GM19438 (cell line): Measurements from ENCODE around the gene INS.

Source experiments
- ATAC-seq: cut with Tn5 transposase; IDR thresholded peaks from one replicate; pipeline ENCODE4 v1.9.1; 2021; ENCODE audit warnings: low read depth; ENCODE audit not compliant: unreplicated experiment

Gene INS

GRCh38 chr11:2160736-2161259 lies at the start of gene INS:
TSS of gene INS (minus strand) at chr11:2161209. CDS start at chr11:2160971, 238 bp downstream.
- ATAC-seq: no peak

DNA sequence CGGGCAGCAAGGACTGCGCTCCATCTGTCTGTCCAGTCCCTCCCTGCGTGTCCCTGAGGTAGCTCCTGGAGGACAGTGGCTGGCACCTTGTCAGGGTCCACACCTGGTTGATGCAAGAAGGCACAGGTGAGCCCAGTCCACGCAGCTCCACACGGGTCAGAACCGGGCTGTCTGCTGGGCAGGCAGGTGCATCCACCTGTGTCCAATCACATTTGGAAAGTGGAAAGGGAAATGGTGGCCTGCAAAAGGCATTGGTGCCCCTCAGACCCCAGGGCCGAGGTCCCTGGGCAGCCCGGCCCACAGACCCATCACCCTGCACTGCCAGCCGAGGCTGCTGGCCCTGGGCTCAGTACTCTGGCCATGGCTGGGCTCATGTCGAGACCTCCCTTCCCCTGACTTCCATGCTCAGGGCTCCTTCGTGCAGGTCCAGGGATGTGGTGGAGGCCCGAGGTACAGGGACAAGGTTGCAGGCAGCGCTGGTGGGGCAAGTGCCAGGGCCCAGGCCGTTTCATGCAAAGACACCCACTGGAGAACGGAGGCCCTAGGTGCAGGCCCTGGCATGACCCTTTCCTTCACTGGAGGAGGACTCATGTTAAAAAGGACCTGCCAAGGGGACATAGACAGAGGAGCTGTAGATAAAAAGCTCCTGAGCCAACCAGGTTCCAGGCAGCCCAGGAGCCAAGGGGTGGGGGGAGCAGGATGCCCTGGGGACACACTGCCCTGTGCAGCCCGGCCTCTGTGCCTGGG lies 49.5 kb upstream of the INS start:
- ATAC-seq: no peak

DNA sequence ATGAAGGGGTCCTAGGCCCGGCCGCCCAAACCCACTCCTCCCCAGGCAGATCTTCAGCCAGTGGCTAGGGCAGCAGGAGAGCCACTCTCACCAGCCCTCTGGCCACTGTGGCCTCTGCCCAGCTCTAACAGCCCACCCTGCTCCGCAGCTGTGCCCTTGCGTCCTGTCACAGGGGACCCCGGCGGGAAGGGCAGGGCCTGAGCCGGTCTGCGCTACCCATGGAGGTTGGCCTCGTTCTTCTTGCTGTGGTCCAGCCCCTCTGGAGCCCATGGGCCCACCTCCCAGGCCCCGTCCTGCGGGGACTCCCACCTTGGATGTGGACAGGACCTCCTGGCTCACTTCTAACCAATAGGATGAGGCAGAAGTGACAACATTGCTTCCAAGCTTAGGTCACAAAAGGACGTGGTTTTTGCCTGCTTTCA lies 48.9 kb upstream of the INS start:
- no peak for ATAC-seq

GRCh38 chr11:2209370-2209801 lies 48.4 kb upstream of the INS start:
- ATAC-seq: no peak

DNA sequence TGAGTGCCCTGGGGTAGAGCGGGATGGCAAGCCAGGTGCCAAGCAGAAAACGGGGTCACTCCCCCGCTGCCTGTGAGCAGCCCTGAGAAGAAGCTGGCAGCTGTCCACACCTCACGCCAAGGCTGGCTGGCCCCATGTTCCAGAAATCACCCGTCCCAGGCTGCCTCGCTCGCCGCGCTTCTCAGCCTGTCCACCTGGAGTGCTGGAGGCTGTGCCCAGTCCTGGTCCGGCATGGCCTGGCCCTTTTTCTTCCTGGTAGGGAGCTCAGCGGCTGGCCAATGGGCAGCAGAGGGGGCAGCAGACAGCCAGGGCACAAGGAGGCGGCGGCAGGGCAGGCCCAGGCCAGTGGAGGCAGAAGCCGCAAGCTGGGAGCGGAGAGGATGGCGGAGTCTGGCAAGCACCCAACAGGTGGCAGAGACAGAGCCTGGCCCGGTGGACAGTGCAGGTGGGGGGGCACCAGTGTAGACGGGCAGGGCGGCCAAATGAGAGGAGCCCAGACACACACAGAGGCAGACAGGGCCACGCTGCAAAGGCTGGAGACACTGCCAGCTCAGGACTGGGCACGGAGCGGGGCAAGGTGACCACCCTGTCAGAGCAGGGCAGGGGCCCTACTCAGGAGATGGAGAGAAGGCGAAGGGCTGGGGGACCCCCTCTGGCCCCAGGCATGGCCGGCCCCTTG lies 47.8 kb upstream of the INS start:
- no peak for ATAC-seq

GRCh38 chr11:2207773-2208621 lies 47.0 kb upstream of the INS start:
- no peak for ATAC-seq

- ATAC-seq: no peak
Measured at GRCh38 chr11:2207212-2207611, 46.2 kb upstream of the INS start.

DNA sequence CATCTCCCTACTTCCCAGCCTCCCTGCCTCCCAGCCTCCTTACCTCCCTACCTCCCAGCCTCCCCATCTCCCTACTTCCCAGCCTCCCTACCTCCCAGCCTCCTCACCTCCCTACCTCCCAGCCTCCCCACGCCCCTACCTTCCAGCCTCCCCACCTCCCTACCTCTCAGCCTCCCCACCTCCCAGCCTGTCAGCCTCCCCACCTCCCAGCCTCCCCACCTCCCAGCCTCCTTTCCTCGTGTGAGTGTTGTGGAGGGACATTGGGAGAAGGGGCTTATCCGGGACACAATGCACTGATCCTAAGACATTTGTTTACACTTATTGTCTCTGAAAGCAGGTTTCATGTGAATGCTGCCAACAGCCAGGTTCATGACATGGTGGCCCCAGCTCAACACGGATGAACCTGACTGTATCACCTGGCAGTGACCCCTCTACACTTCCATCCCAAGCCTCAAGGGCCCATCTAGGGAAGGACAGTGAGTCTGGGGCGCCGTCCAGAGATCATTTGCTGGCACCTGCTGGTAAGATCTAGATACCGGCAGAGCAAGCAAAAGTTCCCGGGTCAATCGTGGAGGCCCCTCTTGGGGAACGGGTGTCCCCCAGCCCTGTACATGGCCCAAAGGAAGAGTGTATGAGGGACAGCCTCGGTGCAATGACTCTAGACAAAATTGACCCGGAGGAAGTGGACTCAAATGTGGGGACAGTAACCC lies 45.1 kb upstream of the INS start:
- no peak for ATAC-seq

- ATAC-seq: no peak
Measured at GRCh38 chr11:2205214-2205720, 44.3 kb upstream of the INS start.

- no peak for ATAC-seq
Measured at GRCh38 chr11:2204361-2205213, 43.6 kb upstream of the INS start.

DNA sequence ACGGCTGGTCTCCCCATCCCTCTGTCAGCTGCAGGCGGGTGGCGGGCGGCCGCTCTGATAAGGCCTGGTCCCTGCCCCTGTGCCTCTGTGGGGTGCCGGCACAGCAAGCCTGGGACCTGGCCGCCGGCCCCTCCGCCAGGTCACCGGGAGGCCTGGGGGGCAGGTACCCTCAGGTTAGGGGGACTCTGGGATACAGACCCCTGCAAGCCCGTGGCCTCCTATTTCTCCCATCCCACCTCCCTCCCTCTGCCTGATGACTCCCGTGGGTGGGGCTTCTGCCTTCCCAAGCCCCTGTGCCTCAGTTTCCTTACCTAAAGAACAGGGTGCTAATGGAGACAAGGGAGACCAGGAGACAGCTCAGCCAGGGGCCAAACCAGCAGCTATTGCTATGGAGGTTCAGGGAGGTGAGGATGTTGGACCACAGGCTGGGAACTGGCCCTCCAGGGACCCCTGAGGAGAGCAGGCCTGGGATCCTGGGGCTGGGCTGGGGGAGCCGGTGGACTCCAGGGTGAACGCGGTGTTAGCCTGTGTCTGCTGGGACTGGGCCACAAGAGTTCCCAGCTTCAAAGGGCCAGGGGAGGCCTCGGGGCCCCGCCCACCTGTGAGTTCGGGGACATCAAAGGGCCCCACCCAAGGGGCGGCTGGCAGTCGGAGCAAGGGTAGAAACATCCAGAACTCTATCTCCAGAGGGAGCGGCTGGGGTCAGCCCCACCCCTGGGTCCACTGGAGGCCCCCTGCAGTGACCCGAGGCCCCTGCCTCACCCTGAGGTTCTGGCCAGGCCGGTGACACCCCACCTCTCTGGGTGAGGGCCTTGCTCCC lies 42.6 kb upstream of the INS start:
- ATAC-seq: no peak

DNA sequence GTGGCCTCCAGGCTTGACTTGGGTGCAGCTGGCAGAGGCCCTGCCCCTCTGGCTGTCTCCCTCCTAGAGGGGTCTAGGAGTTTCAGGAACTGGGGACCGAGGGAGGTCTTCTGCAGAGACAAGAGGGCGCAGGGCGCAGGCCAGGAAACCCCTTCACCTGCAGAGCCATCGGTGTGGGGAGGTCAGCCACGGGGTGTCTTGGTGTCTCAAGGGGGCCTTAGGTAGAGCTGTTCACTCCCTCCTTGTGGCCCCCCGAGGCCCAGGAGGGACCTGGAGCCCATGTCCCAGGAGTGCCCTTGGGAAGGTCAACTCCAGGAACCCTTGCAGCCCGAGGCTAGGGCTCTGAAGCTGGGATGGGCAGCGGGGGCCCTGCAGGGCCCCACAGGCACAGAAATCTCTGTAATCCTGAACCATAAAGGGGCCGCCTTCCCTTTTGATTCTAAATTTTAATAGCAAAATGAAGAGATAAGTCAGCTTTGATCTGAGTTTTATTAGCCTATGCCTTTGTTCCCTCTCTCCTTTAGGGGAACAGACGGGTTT lies 42.0 kb upstream of the INS start:
- no peak for ATAC-seq

DNA sequence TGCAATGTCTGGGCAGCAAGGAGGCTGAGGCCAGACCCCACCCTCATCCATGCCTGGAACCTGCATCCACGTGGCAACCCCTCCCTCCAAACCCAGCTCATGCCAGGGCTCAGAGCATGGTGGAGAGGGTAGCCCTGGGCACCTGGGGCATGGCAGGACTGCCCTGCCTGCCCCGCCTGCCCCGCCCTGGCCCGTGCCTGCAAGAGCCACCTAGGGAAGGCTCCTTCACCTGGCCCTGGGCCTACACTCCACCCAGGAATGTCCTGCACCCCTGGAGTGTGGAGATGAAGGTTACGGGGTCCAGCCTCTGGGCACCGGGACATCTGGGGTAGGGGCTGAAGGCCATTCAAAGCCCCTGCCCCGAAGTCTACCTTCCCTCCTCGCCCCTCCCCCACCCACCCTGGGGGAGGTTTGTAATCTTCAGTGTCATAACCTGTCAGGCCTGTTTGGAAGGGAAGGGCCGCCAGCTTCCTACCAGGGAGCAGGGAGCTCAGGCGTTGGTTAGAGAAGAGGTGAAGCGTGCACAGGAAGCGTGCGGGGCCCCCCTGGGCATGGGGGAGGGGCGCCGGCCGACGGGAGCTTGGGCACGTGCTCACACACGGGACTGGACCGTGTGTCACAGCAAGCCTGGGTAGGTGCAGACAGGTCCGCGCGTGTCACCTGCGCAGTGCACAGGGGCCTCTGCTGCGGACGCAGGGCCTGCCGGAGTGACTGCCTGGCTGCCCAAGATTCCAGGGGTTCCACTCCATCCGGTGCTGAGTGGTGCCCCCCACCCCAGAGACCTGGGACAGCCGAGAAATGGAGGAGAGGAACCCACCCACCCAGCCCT lies 41.3 kb upstream of the INS start:
- ATAC-seq: no peak

DNA sequence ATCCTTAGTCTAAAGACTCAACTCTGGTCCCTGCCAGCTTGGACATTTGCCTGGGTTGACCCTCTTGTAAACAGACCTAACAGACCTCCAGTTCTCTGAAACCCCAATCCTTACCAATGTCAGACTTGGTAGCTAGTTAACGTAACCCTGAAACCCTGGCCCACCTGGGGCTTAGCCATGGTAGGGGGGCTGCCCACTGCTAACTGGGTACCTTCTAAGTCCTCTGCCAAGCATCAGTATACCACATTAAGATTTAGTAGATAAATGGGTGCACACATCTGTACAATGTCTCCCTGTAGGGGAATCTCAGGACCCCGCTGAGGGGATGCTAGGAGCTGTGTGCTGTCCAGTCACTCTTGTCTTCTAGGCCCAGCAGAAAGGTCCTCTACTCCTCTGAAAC lies 40.5 kb upstream of the INS start:
- ATAC-seq: no peak

DNA sequence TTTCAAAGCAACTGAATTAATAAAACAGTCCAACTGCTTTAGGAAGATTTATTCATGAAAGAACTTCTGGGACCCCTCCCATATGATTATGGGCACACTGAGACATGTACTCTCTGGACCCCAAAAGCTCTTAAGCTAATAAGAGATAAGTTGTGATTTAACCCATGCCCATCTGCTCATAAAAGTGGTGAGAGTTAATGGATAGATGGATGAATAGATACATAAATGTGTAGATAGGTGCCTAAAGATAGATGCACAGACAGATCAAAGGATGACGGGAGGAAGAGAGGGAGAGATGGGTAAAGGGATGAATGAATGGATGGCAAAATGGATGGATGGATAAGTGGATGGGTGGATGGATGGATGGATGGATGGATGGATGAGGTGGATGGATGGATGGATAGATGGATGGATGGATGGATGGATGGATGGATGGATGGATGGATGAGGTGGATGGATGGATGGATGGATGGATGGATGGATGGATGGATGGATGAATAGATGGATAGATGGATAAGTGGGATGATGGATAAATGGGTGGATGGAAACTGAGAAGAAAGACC lies 40.0 kb upstream of the INS start:
- no peak for ATAC-seq

DNA sequence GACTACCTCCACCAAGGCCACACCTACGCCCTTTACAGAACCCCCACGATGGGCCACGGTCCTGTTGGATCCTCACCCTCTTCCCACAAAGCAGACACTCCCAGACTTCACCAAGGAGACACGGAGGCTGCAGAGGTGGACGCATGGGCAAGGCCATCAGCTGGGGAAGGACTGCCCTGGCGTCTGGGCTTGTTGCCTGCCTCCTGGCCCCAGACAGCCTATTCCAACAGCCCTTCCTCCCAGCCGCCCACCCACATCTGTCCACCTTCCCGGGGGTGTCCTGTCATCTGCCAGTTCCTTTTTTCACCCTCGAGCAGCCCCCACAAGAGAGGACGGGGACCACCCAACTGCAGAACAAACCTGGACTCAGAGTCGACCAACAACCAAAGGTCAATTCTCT lies 39.5 kb upstream of the INS start:
- ATAC-seq: no peak
